GM18868 (cell line): ENCODE data around the gene SOX21.
"Not testable (repeated sequence)": the region's sequence is repeated elsewhere in the genome, so short reads cannot be mapped to it uniquely, and the experiment has no call there.

Experiments
- ATAC-seq: cut with Tn5 transposase; IDR thresholded peaks from one replicate; pipeline ENCODE4 v1.9.1; 2021; ENCODE audit warnings: mild to moderate bottlenecking, moderate library complexity; ENCODE audit not compliant: unreplicated experiment

The SOX21 gene

GRCh38 chr13:94712287-94712811 lies at the start of gene SOX21:
Gene SOX21, minus strand, starts transcription at chr13:94712545. Its CDS starts 496 bp downstream, at chr13:94712049.
- ATAC-seq, result peak; percentile 16

DNA sequence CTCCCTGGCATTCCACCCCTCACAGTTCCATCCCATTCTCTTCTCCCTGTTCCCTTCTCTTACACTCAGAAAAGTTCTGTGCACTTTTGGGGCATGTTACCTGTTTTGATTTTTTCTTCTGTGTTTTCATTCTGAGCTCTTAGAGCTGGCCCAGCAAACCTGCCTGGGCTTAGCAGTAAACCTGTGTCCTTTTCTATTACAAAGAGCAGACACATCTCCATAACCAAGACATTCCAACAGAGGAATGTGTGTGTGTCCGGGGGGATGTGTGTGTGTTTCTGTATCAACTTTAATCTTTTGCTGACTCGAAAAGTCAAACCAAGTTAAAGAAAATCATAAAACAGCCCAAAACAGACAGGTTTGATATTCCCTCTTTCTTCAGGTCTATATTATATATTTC lies 49.1 kb upstream of the SOX21 start:
- no peak for ATAC-seq

DNA sequence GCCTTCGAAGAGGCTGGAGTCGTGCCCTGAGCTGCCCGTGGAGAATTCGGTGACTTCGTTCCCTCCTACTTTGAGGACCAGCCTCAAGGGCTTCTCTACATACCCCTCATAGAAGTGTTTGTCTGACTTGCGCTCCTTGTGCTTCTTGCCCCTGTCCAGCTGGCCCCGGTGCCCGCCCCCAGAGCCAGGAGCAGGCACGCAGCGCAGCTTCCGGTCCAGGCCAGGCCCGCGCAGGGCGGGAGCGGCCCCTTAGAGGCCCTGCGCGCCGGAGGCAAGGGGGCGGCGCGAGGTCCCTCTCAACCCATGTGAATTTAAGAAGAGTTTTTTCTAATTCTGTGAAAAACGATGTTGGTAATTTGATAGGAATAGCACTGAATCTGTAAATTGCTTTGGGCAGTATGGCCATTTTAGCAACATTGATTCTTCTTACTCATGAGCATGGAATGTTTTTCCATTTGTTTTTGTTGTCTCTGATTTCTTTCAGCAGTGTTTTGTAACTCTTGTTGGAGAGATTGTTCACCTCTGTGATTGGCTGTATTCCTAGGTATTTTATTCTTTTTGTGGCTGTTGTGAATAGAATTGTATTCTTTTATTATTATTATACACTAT lies 46.9 kb upstream of the SOX21 start:
- ATAC-seq, result no peak

GRCh38 chr13:94758436-94758960 lies 46.2 kb upstream of the SOX21 start:
- no peak for ATAC-seq

GRCh38 chr13:94753327-94753726 lies 41.0 kb upstream of the SOX21 start:
- no peak for ATAC-seq

GRCh38 chr13:94749162-94749561 lies 36.8 kb upstream of the SOX21 start:
- no peak for ATAC-seq

- ATAC-seq, result no peak
Observed at GRCh38 chr13:94739235-94739634, 26.9 kb upstream of the SOX21 start.

GRCh38 chr13:94731028-94731427 lies 18.7 kb upstream of the SOX21 start:
- no peak for ATAC-seq

- ATAC-seq, result not testable (repeated sequence)
Observed at GRCh38 chr13:94729941-94730340, 17.6 kb upstream of the SOX21 start.

- ATAC-seq, result no peak
Observed at GRCh38 chr13:94726425-94726824, 14.1 kb upstream of the SOX21 start.

GRCh38 chr13:94722609-94723345 lies 10.4 kb upstream of the SOX21 start:
- no peak for ATAC-seq

DNA sequence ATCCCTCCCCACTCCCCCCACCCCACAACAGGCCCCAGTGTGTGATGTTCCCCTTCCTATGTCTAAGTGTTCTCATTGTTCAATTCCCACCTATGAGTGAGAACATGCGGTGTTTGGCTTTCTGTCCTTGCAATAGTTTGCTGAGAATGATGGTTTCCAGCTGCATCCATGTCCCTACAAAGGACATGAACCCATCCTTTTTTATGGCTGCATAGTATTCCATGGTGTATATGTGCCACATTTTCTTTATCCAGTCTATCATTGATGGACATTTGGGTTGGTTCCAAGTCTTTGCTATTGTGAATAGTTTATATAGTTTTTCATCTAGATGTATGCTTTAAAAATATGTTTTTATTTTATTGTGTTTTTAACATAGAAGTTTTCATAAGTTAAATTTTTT lies 6.4 kb upstream of the SOX21 start:
- ATAC-seq, result not testable (repeated sequence)

- no peak for ATAC-seq
Observed at GRCh38 chr13:94717916-94718315, 5.6 kb upstream of the SOX21 start.

DNA sequence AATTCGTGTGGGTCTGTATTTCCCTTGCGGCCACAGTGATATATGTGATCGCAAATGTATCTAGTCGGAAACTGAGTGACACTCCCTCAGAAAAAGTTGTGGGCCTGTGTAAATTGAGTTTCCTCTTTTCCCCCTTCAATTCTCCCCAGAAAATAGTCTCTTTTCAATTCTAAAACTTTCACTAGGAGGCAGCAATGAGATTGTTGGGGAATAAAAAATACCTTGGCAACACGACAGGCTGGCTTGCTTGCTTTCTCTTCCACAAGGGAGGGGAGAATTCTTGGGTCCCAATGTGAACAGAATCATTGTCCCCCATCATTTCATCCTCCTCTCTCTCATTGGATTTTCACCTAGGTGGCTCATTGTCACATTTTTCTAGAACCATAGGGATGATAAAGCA lies 3.7 kb upstream of the SOX21 start:
- ATAC-seq, result no peak

DNA sequence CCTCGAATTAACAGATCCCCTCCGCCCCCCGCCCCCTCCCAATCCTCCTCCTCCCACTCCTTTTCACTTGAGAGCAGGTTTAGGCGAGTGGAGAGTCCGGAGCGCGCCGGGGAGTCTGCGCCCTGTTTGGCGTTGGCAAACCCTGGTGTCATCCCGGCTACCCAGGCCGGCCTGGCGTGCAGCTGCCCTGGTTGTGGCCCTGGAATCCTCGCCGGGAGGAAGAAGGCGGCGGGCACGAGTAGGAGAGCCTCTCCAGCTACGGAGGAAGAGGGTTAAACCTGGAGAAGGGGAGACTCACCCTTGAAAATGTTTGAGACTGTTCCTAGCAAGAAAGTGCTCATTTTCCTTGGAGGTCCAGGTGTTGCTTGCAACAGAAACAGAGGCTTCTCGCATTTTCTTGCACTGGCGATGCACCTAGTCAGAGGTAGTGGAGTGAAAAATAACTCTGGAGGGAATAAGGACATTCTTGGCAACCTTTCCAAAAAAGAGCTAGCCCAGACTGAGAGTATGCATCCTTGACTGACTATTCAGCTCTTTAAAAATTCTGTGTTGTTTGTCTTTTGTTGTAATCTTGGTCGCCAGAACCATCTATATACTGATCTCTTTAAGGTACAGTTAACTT lies 1.3 kb upstream of the SOX21 start:
- no peak for ATAC-seq

- peak; percentile 23 for ATAC-seq
Observed at GRCh38 chr13:94712812-94713560, 641 bp upstream of the SOX21 start.

GRCh38 chr13:94711561-94712286 lies 621 bp downstream of the SOX21 start:
- ATAC-seq, result peak; percentile 20

DNA sequence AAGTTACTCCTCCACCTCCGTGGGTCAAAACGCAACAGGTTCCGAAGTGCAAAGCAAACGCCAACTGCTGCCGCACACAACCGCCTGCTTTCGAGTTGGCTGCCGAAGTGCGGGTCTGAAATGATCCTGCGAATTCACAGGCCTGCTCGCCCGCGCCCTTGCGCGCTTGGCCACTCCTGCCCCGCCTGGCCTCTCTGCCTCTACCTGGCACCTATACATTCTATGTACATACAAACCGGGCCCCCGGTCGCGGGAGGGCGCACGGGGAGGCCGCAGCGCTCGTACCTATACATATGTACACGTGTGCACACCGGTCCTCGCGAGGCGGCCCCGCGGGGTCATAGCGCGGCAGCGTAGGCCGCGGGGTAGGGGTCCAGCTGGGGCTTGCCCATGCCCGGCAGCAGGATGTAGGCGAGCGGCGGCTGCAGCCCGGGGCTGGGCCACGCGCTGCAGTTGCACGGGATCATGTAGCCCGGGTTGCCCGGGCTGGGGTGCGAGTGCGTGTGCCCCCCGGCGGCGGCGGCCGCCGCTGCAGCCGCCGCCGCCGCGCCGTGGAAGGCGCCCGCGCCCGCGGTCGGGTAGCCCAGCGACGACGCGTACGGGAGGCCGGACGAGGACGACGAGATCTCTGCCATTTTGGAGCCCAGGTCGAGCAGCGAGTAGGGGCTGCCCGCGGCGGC lies 1.3 kb downstream of the SOX21 start:
- ATAC-seq, result peak; percentile 73

DNA sequence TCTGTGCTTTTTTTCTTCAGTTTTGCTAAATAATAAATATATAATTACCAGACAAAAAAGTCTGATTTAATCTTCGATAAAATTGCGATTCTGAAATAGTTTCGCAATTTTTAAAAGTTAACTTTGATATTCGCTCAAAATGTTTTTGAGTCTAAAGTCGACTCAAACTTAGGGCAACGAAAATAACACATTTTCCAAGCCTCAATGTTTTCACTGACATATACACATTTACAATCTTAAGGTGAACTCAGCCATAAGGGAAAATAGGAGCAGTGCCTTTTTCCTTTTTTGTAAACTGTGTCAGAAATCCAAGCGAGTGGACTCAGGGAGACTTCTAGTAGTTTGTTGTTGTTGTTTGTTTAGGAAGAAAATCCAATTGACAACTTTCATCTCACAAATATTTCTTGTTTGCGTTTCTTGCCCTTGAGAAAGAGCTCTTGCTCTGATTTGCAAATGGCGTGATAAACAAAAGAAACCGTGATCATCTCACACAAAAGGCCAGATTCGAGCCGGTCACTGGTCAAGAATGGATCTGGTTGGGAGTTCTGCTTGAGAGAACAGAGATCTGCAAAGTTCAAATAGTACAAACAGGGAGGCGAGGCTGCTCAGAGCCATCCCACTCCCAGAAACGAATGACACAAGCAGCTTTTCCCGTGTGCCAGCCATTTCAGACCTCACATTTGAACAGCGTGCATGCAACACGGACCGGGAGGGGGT lies 2.1 kb downstream of the SOX21 start:
- no peak for ATAC-seq
